Activated T-cell treated with anti-CD3 and anti-CD28 coated beads, Interleukin-2, amount 50 U/mL, for 72 hours (primary cell): Measurements from ENCODE around the gene DOCK9. TPM values are rescaled to one million over a fixed set of nuclear protein-coding genes. Genes with fewer than 3 reads are reported as not detected.

ENCODE experiments used
- ATAC-seq, 2 donors: fragments of 150-1000 bp; cut with Tn5 transposase; replicated peaks in 1 of 2; 2 replicates each; pipeline ENCODE4 v1.10.0; 2021; ENCODE audit warnings: moderate library complexity in 2 of 2, mild to moderate bottlenecking in 1 of 2
- DNase-seq, 2 donors: peaks; one replicate each; pipeline ENCODE4 v3.0.0; 2021 to 2022; ENCODE audit warnings: mixed read lengths in 1 of 2
- H3K27ac Mint-ChIP-seq: one replicate; pipeline ENCODE4 v1.8.0; 2022; ENCODE audit warnings: mild to moderate bottlenecking, moderate library complexity, mixed read lengths
- H3K27me3 Mint-ChIP-seq: one replicate; pipeline ENCODE4 v1.8.0; 2022; ENCODE audit warnings: low read depth, mixed read lengths
- H3K36me3 Mint-ChIP-seq, 2 donors: one replicate each; pipeline ENCODE4 v1.8.0; 2022; ENCODE audit warnings: mixed read lengths in 2 of 2, mild to moderate bottlenecking in 1 of 2; ENCODE audit not compliant: insufficient read depth in 2 of 2
- H3K4me1 Mint-ChIP-seq: one replicate; pipeline ENCODE4 v1.8.0; 2022; ENCODE audit warnings: low read depth, mixed read lengths
- H3K4me3 Mint-ChIP-seq, 2 donors: one replicate each; pipeline ENCODE4 v1.8.0; 2022; ENCODE audit warnings: mild to moderate bottlenecking in 2 of 2, mixed read lengths in 2 of 2, moderate library complexity in 2 of 2
- H3K9me3 Mint-ChIP-seq, 2 donors: one replicate each; pipeline ENCODE4 v1.8.0; 2022; ENCODE audit warnings: mixed read lengths in 2 of 2
- total RNA-seq, 2 donors: library from RNA; stranded (reverse); gene quantifications; one replicate each; pipeline ENCODE4 v1.2.3, GENCODE V29; 2022

Gene DOCK9
- total RNA-seq, 2 donors from 2014 or later, result 51.6 to 71.5 TPM

GRCh38 chr13:98875146-98875729, 102.6 kb downstream of the DOCK9 start:
- H3K27me3 Mint-ChIP-seq, result no peaks in the 10 kb centered on the region
- DNase-seq, result no peak
- peak overlapping the region; percentile 36 for H3K27ac Mint-ChIP-seq
- peaks cover 50% of the 10 kb centered on the region for H3K4me1 Mint-ChIP-seq
- ATAC-seq, result peak; percentile 63 to 73
- H3K36me3 Mint-ChIP-seq, result peaks cover 22 to 41% of the 10 kb centered on the region in 2 donors
- peak overlapping the region; percentile 45 to 52 for H3K4me3 Mint-ChIP-seq
- H3K9me3 Mint-ChIP-seq, result peaks cover 5 to 13% of the 10 kb centered on the region in 2 donors

GRCh38 chr13:98874029-98874397, 103.9 kb downstream of the DOCK9 start:
- H3K4me3 Mint-ChIP-seq, result peak overlapping the region; percentile 54 to 57
- H3K27ac Mint-ChIP-seq, result peak overlapping the region; percentile 82
- peaks cover 5 to 13% of the 10 kb centered on the region in 2 donors for H3K9me3 Mint-ChIP-seq
- ATAC-seq (peak; percentile 69 to 80), DNase-seq (peak; percentile 29 to 47)
- peaks cover 50% of the 10 kb centered on the region for H3K4me1 Mint-ChIP-seq
- H3K36me3 Mint-ChIP-seq, result peaks cover 22 to 36% of the 10 kb centered on the region in 2 donors
- no peaks in the 10 kb centered on the region for H3K27me3 Mint-ChIP-seq

- Mint-ChIP-seq H3K4me1 (peaks cover 50% of the 10 kb centered on the region), H3K27me3 (no peaks in the 10 kb centered on the region), H3K9me3 (peaks cover 5 to 13% of the 10 kb centered on the region in 2 donors), H3K27ac (peak overlapping the region; percentile 82), H3K36me3 (peaks cover 22 to 34% of the 10 kb centered on the region in 2 donors), H3K4me3 (peak overlapping the region; percentile 54 to 57)
- DNase-seq, result peak; percentile 17 to 29
- ATAC-seq, result peak; percentile 74 to 80
These were observed 104.4 kb downstream of the DOCK9 start for GRCh38 chr13:98873377-98874028.

GRCh38 chr13:98871727-98872126, 106.1 kb downstream of the DOCK9 start:
- Mint-ChIP-seq H3K9me3 (peaks cover 5 to 13% of the 10 kb centered on the region in 2 donors), H3K36me3 (peaks cover 21 to 36% of the 10 kb centered on the region in 2 donors), H3K27me3 (no peaks in the 10 kb centered on the region), H3K4me3 (no peak overlapping the region), H3K4me1 (peaks cover 50% of the 10 kb centered on the region), H3K27ac (no peak overlapping the region)
- ATAC-seq, result no peak
- no peak for DNase-seq

- H3K9me3 Mint-ChIP-seq, result peaks cover 0 to 13% of the 10 kb centered on the region in 2 donors
- no peaks in the 10 kb centered on the region for H3K27me3 Mint-ChIP-seq
- H3K36me3 Mint-ChIP-seq, result peaks cover 17 to 43% of the 10 kb centered on the region in 2 donors
- ATAC-seq (no peak), DNase-seq (no peak)
- peaks cover 33% of the 10 kb centered on the region for H3K4me1 Mint-ChIP-seq
- no peak overlapping the region for H3K27ac Mint-ChIP-seq
- no peak overlapping the region for H3K4me3 Mint-ChIP-seq
These were observed 108.3 kb downstream of the DOCK9 start for GRCh38 chr13:98869408-98870090.

- peaks cover 13 to 38% of the 10 kb centered on the region in 2 donors for H3K36me3 Mint-ChIP-seq
- no peak for ATAC-seq
- H3K9me3 Mint-ChIP-seq, result peaks cover 0 to 12% of the 10 kb centered on the region in 2 donors
These were observed 108.9 kb downstream of the DOCK9 start for GRCh38 chr13:98868932-98869331.

GRCh38 chr13:98866882-98867281, 111.0 kb downstream of the DOCK9 start:
- H3K9me3 Mint-ChIP-seq, result no peaks in the 10 kb centered on the region
- no peak for ATAC-seq
- H3K27ac Mint-ChIP-seq, result peak overlapping the region; percentile 29
- DNase-seq, result no peak
- peaks cover 8% of the 10 kb centered on the region for H3K4me1 Mint-ChIP-seq
- H3K27me3 Mint-ChIP-seq, result no peaks in the 10 kb centered on the region
- H3K4me3 Mint-ChIP-seq, result no peak overlapping the region
- peaks cover 3 to 26% of the 10 kb centered on the region in 2 donors for H3K36me3 Mint-ChIP-seq

More at GRCh38 chr13:98868932-98869331, 108.9 kb downstream of the DOCK9 start:
- DNase-seq, result no peak
- Mint-ChIP-seq H3K27me3 (no peaks in the 10 kb centered on the region), H3K27ac (no peak overlapping the region), H3K4me1 (peaks cover 27% of the 10 kb centered on the region), H3K4me3 (no peak overlapping the region)

- peaks cover 3 to 19% of the 10 kb centered on the region in 2 donors for H3K36me3 Mint-ChIP-seq
- H3K9me3 Mint-ChIP-seq, result no peaks in the 10 kb centered on the region
- peaks cover 6% of the 10 kb centered on the region for H3K4me1 Mint-ChIP-seq
- no peaks in the 10 kb centered on the region for H3K27me3 Mint-ChIP-seq
- DNase-seq, result no peak
- no peak overlapping the region for H3K27ac Mint-ChIP-seq
- ATAC-seq, result no peak
- no peak overlapping the region for H3K4me3 Mint-ChIP-seq
These were observed 117.4 kb downstream of the DOCK9 start for GRCh38 chr13:98860491-98860890.

- Mint-ChIP-seq H3K4me3 (no peak overlapping the region), H3K27me3 (no peaks in the 10 kb centered on the region), H3K9me3 (no peaks in the 10 kb centered on the region), H3K36me3 (peaks cover 8 to 25% of the 10 kb centered on the region in 2 donors), H3K4me1 (peaks cover 23% of the 10 kb centered on the region), H3K27ac (peak overlapping the region; percentile 14)
- DNase-seq, result no peak
- ATAC-seq, result no peak
These were observed 119.7 kb downstream of the DOCK9 start for GRCh38 chr13:98858191-98858590.

GRCh38 chr13:98856983-98857382, 120.9 kb downstream of the DOCK9 start:
- Mint-ChIP-seq H3K27ac (no peak overlapping the region), H3K4me1 (peaks cover 31% of the 10 kb centered on the region), H3K9me3 (no peaks in the 10 kb centered on the region), H3K36me3 (peaks cover 8 to 19% of the 10 kb centered on the region in 2 donors), H3K27me3 (no peaks in the 10 kb centered on the region), H3K4me3 (no peak overlapping the region)
- DNase-seq (no peak), ATAC-seq (no peak)

GRCh38 chr13:98854448-98854847, 123.4 kb downstream of the DOCK9 start:
- peaks cover 5 to 18% of the 10 kb centered on the region in 2 donors for H3K36me3 Mint-ChIP-seq
- no peaks in the 10 kb centered on the region for H3K9me3 Mint-ChIP-seq

GRCh38 chr13:98853771-98854221, 124.1 kb downstream of the DOCK9 start:
- H3K4me3 Mint-ChIP-seq, result peak overlapping the region; percentile 48 to 51
- peaks cover 5 to 14% of the 10 kb centered on the region in 2 donors for H3K36me3 Mint-ChIP-seq

More at GRCh38 chr13:98854448-98854847, 123.4 kb downstream of the DOCK9 start:
- Mint-ChIP-seq H3K4me1 (peaks cover 35% of the 10 kb centered on the region), H3K27ac (no peak overlapping the region), H3K27me3 (no peaks in the 10 kb centered on the region), H3K4me3 (no peak overlapping the region)
- DNase-seq (no peak), ATAC-seq (no peak)

GRCh38 chr13:98851276-98851675, 126.6 kb downstream of the DOCK9 start:
- ATAC-seq (no peak), DNase-seq (no peak)
- no peak overlapping the region for H3K4me3 Mint-ChIP-seq
- H3K4me1 Mint-ChIP-seq, result peaks cover 34% of the 10 kb centered on the region
- H3K27ac Mint-ChIP-seq, result no peak overlapping the region
- H3K27me3 Mint-ChIP-seq, result no peaks in the 10 kb centered on the region
- no peaks in the 10 kb centered on the region for H3K9me3 Mint-ChIP-seq
- H3K36me3 Mint-ChIP-seq, result peaks cover 5 to 19% of the 10 kb centered on the region in 2 donors

More at GRCh38 chr13:98853771-98854221, 124.1 kb downstream of the DOCK9 start:
- DNase-seq (peak; percentile 80 to 90), ATAC-seq (peak; percentile 100)
- H3K4me1 Mint-ChIP-seq, result peaks cover 35% of the 10 kb centered on the region
- H3K27me3 Mint-ChIP-seq, result no peaks in the 10 kb centered on the region
- H3K9me3 Mint-ChIP-seq, result no peaks in the 10 kb centered on the region
- H3K27ac Mint-ChIP-seq, result peak overlapping the region; percentile 30
